GM18873 (cell line): Measurements from ENCODE around the gene FAM227A.
"Not testable (repeated sequence)": the region's sequence is repeated elsewhere in the genome, so short reads cannot be mapped to it uniquely, and the experiment has no call there.

ENCODE experiments used
- ATAC-seq: cut with Tn5 transposase; IDR thresholded peaks from one replicate; pipeline ENCODE4 v1.9.1; 2021; ENCODE audit warnings: mild to moderate bottlenecking, moderate library complexity, moderate number of reproducible peaks; ENCODE audit not compliant: unreplicated experiment, low FRiP score

The FAM227A gene

DNA sequence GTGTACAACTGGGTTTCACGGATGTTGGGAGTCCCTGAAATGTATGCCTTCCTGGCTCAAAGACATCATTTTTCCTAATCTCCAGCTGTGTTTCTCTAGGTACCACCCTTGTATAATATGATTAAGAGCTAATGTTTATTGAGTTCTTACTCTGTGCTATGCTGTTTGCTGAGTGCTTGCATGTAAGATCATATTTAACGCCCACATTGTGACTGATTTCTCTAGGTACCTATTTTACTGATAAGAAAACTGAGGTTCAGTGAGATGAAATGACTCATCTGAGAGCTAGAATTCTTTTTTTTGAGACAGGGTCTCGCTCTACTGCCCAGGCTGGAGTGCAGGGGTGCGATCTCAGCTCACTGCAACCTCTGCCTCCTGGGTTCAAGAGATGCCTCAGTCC, 42.6 kb downstream of the FAM227A start:
- ATAC-seq = no peak

DNA sequence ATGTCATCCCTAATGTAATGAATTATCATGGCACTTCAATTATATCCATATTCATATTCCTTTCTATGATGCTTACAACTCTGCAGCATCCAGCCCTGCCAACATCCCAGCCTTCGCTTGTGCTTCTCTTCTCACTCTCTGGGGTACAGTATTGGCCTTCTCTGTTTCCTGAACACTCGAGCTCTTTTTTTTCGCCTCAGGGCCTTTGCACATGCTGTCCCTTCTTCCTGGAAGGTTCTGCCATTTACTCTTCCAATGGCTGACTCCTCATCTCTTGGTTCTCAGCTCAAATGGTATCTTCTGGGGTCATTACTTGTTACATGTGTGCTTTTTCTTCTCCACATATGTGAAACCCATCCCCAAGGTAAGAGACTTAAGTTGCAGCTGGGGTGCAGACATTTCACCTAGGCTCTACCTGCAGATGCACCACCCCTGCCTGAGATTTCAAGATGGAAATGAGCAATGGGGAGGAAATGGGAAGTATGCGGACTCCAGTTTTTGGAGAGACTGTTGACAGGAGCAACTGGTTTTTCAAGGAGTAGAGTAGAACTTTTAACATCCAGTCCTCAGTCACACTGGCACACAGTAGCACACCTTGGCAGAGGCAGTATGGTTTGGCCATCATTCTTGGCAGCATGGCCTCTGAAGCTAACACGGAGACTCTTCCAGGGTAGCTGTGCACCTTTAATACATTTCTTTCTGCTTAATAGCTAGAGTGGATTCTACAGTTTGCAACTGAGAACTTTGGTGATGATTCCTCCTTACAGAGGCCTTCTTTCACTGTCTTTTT, 43.8 kb downstream of the FAM227A start:
- ATAC-seq = no peak

DNA sequence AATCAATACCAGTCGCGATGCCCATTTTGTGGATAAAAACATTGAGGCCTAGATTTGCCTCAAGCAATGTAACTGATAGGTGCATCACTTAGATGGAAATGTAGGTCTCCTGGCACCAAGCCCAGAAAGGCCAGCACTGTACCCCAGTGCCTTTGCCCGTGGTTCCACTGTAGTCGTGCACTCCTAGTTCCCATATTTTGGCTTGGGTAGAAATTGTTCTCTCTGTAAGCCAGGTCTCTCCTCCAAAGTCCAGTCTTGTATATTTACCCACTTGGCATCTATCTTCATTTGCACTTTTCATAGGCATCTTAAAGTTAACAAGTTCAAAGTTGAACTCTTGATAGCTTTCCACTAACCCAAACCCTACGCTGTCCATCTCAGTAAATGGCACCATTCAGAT, 44.6 kb downstream of the FAM227A start:
- no peak for ATAC-seq

DNA sequence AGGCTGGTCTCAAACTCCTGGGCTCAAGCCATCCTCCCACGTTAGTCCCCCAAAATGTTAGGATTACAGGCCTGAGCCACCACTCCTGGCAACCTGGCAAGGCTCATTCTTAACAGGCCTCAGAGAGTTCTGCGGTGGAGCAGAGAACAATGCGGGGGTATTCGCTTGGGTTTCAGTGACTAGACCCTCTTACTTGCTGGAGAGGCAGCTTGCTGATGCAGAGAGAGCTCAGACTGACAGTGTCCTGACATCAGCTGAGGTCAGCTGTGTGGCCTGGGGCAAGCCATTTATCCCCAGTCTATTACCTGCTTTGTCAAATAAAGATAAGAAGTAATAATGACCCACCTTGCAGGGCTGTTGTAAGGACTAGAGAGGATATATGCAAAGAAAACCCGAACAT, 46.0 kb downstream of the FAM227A start:
- no peak for ATAC-seq

DNA sequence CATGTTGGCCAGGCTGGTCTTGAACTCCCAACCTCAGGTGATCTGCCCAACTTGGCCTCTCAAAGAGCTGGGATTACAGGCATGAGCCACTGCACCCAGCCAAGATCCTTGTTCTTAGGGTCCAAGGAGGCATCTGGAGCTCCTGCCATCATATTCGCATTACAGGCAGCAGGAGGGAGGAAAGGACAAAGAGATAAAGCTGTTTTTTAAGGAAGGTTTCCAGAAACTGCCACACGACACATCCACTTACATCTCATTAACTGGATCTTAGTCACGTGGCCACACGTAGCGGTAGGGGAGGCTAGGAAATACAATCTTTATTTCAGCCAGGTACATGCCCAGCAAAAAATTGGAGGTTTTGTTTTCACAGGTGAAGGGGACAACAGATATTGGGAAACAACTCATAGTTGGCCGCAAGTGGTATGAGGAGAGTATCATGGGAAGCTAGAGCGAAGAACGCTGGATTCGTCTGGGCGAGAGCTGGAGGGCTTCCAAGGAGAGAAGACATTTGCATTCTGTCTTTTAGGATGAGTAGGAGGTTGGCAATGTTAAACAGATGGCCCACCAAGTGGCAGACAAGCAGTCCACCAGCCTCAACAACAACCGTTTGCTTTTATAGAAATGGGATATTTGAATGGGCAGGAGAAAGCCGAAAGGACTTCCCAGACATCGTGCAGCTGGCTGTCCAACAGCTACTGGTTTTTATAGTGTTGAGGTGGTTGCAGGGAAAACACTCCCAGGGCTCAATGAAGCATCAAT, 47.0 kb downstream of the FAM227A start:
- ATAC-seq = no peak

DNA sequence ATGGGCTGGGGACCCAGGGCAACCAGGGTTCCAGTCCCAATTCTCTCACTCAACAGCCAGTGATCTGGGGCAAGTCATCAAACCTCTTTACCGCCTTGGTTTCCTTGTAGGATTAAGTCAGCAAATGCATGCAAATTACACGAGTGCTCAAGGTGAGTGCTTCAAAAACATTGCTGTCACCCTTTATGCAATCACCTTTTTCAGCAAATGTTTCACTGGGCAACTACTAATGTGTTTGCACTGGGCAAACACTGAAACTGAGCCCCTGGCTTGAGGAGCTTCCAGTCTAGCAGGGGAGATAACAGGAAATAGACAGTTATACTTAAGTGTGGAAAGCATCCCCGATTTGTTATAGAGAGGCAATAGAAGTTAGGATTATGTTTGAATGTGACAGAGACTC, 48.5 kb downstream of the FAM227A start:
- no peak for ATAC-seq

DNA sequence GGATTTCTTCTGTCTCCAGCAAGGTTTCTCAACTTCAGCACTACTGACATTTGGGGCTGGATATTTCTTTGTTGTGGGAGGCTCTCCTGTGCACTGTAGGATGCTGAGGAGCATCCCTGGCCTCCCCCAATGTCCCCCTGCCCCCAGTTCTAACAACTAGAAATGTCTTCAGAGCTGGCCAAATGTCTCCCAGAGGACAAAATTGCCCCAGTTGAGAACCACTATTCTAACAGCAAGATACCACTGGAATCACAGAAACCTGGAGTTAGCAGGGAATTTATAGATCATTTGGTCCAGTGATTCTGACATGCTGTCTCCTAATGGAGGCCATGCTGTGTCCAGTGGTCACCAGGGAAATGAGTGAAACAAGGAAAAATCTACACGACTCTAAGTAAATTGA, 54.0 kb downstream of the FAM227A start:
- ATAC-seq = no peak

DNA sequence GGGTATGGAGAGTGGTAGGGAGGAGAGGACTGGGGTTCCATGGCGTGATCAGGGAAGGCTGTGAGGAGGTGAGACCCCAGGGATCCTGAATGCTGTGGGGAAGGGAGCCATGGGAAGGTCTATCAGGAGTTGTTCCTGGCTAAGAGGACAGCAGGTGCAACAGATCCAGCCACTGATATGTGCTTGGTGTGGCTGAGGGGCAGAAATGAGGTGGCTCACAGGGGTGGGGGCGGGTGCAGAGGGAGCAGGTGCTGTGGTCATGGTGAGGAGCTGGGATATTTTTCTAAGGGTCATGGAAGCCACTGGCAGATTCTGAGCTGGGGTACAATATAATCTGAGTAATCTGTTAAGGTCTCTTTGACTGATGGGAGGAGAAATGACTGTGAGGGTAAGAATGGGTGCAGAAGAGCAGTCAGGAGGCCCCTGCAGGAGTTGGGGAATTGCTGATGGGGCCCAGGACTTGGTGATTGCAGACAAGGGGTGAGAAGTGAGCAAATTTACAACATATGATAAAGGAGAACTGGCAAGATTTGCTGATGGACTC, 54.9 kb downstream of the FAM227A start:
- ATAC-seq = no peak

DNA sequence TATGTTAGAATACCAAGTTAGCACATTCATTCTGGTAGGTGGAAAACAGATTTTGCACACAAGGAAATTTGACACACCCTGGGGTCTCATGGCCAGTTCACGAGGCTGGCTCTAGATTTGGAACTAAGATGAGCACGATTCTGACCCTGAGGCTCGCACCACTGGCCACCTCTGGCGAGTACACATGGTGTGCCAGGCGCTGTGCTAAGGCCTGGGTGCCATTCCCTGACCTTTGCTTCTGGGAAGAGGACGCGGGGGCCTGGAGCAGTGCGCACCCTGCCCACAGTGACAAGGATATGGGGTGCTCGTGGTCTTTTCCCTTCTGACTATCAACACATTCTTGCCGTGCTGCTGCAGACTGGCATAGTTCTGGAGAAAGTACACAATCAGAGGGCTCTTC, 56.7 kb downstream of the FAM227A start:
- no peak for ATAC-seq

DNA sequence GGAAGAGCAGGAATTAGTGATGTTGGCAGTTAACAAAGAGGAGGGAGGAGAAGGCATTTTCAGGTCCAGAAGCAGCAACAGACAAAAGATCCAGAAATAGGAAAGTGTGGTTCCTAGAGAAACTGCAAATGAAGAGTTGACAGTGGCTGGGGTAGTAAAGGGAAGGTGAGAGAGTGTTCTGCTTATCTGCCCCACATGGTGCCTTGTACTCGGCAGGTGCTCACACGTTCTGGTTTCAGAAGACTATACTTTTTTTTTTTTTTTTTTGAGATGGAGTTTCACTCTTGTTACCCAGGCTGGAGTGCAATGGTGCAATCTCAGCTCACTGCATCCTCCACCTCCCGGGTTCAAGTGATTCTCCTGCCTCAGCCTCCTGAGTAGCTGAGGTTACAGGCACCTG, 73.3 kb downstream of the FAM227A start:
- not testable (repeated sequence) for ATAC-seq

DNA sequence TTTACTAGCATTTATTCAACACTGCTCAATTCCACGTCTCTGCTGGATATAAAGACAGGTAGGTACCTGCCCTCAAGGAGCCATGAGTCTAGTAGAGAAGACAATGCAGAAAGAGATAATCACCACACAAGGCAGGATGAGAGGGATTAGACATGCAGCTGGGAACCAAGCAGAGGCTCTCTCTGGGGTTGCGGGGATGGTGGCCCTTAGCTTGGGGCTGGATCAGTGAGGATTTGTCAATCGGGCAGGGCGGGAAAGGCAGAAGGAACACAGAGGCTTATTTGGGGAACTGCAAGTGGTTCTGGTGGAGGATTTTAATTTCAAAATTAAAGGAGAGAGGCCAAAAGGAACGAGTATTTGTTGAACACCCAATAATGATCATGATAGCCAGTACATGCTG, 77.7 kb downstream of the FAM227A start:
- ATAC-seq = no peak

DNA sequence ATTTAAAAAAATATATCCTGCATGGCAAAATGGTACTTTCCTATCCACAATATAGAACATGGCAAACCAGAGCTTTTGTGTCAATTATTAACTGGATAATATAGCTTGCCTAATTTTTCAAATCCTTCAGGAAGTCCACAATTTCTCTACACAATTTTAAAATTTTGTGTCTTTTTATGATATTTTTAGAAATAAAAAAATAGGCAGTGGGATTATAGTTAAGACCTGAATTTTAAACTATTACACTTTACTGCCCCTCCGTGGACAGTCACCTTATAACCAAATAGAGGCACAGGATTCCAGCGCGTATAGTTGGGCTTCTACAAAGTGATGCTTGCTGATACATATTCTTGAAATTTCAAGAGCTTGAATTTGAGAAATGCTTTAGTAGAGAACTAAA, 84.1 kb downstream of the FAM227A start:
- no peak for ATAC-seq

DNA sequence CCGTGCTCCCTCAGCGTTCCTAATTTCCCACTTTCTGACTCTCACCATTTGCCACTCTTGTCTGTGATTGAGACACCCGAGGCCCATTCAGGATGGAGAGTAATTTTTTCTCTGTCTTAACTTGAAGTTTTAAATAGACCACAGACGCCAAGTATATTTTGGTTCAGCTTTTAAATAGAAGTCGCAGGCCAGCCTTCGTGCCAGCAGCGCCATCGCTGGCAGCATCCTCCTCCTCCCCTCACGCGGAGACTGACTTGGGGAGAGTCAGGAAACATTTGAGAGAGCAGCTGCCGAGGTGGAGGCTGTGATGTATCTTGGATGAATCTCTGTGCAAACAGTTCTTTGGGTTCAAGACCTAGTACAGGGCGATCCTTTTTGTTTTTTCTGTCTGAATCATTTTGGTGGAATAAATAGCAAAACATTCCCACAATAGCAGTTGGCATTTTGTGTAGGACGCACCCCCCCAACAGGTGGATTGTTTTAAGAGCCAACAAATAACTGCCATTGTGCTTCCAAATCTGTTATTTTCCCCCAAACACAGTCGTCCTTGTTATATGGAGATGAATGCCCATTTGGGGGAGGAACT, 85.3 kb downstream of the FAM227A start:
- no peak for ATAC-seq

DNA sequence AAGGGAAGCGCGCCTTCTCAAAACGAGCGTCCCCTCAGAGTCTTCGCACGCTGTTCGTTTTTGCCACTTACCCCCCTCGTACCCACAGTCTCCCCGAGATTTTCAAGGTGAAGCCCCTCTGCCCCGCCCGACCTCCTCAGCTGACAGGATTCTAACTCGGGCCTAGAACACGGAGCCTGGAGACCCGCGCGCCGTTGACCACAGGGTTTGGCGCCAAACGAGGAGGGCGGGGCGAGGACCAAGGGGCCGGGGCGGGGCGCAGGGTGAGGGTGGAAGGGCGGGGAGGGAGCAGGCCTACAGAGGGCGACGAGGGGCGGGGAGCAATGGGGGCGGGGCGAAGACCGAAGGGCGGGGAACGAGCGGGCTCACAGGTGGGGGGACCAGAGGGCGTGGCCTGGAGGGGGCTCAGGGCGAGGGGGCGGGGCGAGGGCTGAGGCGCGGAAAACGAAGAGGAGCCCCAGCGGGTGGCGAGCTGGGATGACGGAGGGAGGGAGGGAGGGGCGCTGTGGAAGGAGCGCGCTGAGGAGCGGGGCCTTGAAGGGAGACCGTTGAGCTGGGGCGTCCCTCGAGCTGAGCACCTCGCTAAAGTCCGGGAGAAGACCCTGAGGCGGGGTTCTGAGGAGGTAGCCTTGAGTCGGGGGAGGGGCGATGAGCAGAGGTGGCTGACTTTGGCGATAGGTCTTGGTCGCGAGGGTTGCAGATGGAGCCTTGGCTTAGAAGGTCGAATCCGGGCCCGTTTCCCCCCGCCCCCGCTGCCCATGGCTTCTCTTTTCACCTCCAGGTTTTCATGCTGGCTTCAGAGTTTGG, 86.0 kb downstream of the FAM227A start, which contains the start of gene DMC1:
Gene DMC1 (minus strand): TSS at position 212 of the 807 bp plus-strand sequence. CDS start 1,927 bp downstream, outside the sequence.
- ATAC-seq = no peak

DNA sequence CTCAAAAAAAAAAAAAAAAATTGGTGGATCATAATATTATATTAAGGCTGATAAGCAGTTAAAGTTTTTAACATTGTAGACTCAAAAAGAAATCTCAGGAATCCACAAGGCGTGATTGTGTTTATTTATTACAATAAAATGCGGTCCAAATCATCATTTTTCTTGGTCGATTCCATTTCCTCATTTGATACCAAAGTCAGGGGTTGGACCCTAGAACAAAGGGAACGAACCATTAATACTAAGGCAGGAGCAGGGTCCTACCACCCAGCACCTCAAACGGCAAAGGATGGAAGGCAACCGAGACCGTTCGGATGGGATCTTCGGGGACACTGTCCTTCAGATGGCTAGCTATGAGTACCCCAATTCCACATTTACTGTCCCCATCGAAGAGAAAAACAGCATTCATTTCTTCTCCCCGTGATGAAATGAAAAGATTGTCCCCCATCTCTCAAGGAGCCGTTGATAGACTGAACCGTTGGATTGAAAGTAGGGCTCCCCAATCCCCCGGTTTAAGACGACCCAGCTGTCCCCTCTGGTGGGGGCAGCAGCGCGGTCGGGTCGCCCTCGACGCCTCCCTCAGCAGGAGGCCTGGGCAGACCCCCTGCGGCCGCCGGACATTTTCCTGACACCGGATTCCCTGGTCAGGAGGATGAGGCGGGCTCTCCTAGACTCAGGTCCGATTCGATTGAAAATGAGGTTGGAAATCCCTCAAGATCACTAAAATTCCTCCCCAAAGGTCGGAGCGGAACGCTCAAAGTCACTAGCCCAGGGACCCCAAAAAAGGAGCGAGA, 86.8 kb downstream of the FAM227A start:
- no peak for ATAC-seq

DNA sequence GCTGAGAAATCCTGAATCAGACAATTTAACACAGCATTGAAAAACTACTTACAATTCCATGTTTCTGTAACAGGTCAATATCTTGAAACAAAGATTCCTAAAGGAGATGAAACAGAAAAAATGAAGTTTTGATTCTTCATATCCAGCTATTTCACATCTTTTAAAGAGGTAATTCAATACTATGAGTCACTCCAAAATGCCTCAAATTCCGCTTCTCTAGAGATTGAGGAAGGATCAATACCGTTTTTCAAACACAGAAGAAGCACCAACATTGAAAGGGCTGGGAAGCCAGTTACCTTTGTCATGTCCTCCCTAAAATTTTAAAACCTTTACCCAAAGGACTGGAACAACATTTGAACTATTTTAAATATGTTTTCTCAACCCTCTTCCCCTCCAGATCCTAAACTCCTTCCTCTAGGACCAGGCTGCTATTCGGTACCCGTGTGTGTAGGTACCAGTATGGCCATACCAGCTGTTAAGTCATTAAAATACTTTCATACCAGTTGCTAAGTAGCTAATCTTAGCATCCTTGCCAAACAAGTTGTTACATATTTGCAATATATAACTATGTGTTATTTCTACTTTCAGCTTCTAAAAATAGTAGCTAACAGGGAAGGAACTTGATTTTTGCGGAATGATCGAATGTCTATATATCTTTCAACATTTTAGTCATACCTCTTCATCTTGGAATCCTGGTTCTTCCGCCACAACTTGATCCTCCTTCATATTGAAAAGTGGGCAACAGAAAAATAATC, 88.5 kb downstream of the FAM227A start:
- no peak for ATAC-seq

DNA sequence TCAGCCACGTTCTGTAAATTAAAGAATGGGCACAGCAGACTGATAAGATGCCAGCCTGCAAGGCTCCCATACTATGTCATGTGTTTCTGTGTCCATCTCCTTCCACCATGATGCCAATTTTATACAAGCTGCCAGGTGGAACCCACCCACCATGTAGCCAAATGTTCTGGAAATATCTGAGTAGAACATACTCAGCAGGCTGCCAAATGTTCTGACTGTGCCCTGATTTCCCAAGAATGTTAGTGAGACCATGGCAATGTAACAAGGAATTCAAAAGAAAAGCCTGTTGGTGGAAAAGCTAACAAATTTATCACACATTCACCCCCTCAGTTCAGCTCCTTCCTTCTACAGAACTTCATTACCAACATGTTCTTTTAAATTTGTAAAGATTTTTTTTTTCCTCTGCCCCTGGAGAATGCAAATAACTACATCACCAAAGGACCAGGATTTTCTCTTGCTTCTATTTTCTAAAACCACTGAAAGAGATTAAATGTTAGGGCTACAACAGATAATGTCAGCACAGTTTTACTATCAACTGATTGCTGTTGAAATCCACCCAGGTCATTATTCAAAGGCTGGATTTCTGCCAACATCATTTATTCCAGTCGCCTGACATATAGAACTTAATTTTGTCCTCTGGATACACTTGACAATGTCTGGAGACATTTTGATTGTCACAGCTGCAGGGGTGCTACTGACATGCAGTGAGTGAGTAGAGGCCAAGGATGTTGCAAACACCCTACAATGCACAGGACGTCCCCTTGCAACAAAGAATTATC, 89.3 kb downstream of the FAM227A start:
- ATAC-seq = no peak

DNA sequence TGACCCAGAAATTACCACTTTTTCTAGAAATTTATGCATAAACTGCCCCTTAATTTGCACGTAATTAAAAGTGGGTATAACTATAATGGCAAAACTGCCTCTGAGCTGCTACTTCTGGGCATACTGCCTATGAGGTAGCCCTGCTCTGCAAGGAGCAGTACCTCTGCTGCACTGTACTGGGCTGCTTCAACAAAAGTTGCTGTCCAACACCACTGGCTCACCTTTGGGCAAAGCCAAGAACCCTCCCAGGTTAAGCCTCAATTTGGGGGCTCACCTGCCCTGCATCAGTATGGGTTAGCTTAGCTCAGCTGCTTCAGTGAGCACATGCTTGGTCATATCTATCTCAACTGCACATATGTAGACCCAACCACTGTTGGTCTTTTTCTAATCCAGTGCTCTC, 90.8 kb downstream of the FAM227A start:
- no peak for ATAC-seq
